Fibroblast of the aortic adventitia (primary cell): ENCODE measurements around the gene SIT1. TPM values are rescaled to one million over a fixed set of nuclear protein-coding genes. Genes with fewer than 3 reads are reported as not detected.

Experiments
- DNase-seq: peaks from one replicate; pipeline ENCODE4 v3.0.0-alpha.2; 2010; ENCODE audit warnings: low read depth
- H3K4me3 ChIP-seq: 2 replicates; pipeline ENCODE4 v1.5.1; 2011; ENCODE audit warnings: low read depth, mild to moderate bottlenecking, control low read depth, low read length, moderate library complexity
- CTCF ChIP-seq: IDR thresholded peaks from 2 replicates; pipeline ENCODE4 v1.5.1; 2011; ENCODE audit warnings: mild to moderate bottlenecking, low read length, control low read depth, inconsistent platforms; ENCODE audit not compliant: insufficient read depth
- small RNA-seq: library from RNA; depleted of rRNA; stranded (forward); fragments of <200 nt; gene quantifications from one replicate; pipeline ENCODE3, GENCODE V24; 2012
- total RNA-seq: library from RNA; depleted of rRNA; stranded (reverse); fragments of >200 nt; gene quantifications from 2 replicates; pipeline ENCODE4 v1.2.3, GENCODE V29; 2012; ENCODE audit warnings: low replicate concordance

Gene SIT1
- total RNA-seq, 1 donor: 0.18 TPM

- no peak for TF ChIP-seq CTCF
- DNase-seq: peak; percentile 37
- peak within 1 kb of the TSS; percentile 72 for H3K4me3 ChIP-seq
Observed at GRCh38 chr9:35604578-35605350, 46.0 kb downstream of the SIT1 start, which contains the start of gene TESK1. TESK1 (plus strand) TSS chr9:35605262; CDS start chr9:35605620, 358 bp downstream.

- TF ChIP-seq CTCF: peak; percentile 84
- H3K4me3 ChIP-seq: peak overlapping the region; percentile 72
Observed at GRCh38 chr9:35603986-35604577, 46.6 kb downstream of the SIT1 start.

GRCh38 chr9:35603506-35603985, 47.2 kb downstream of the SIT1 start:
- peak; percentile 90 for DNase-seq
- TF ChIP-seq CTCF: peak; percentile 15

More at GRCh38 chr9:35603986-35604577, 46.6 kb downstream of the SIT1 start:
- DNase-seq: peak; percentile 99

GRCh38 chr9:35599763-35600604, 50.7 kb downstream of the SIT1 start:
- TF ChIP-seq CTCF: peak; percentile 3
- no peak overlapping the region for H3K4me3 ChIP-seq
- no peak for DNase-seq

More at GRCh38 chr9:35603506-35603985, 47.2 kb downstream of the SIT1 start:
- peak overlapping the region; percentile 64 for H3K4me3 ChIP-seq

Small RNAs within 50 kb of the gene (small RNA-seq; reads per million reads assigned to genes)
- gene MIR4667 (not detected), gene RMRP (not detected), gene RN7SL22P (not detected)

Other genes starting within 250 kb of the SIT1 start
- 19.2 and 32.9 TPM in 2 replicates for gene RUSC2, start 160.8 kb downstream of the SIT1 start, total RNA-seq
- gene TESK1, start 45.7 kb downstream of the SIT1 start, total RNA-seq: 13.3 and 21.3 TPM in 2 replicates
- 1.1 and 1.9 TPM in 2 replicates for gene CD72, start 32.5 kb downstream of the SIT1 start, total RNA-seq
- 966 and 30,763 TPM in 2 replicates for gene RMRP, start 7.1 kb upstream of the SIT1 start, total RNA-seq
- 6.1 and 10.9 TPM in 2 replicates for gene CCDC107, start 7.4 kb upstream of the SIT1 start, total RNA-seq
- gene ARHGEF39, start 14.3 kb upstream of the SIT1 start, total RNA-seq: 3.9 TPM in 1 of 2 replicates, not detected in the other
- gene CA9, start 23.0 kb upstream of the SIT1 start, total RNA-seq: 0.45 and 1.5 TPM in 2 replicates
- gene TPM2, start 39.0 kb upstream of the SIT1 start, total RNA-seq: 484 and 2,099 TPM in 2 replicates
- 287 and 513 TPM in 2 replicates for gene TLN1, start 81.3 kb upstream of the SIT1 start, total RNA-seq
- 56.1 and 68.3 TPM in 2 replicates for gene CREB3, start 81.7 kb upstream of the SIT1 start, total RNA-seq
- gene GBA2, start 98.3 kb upstream of the SIT1 start, total RNA-seq: 25.5 and 36.1 TPM in 2 replicates
- gene RGP1, start 98.4 kb upstream of the SIT1 start, total RNA-seq: 7.8 and 16.0 TPM in 2 replicates
- not detected in 2 replicates for gene MSMP, start 103.3 kb upstream of the SIT1 start, total RNA-seq
- 17.1 and 21.4 TPM in 2 replicates for gene NPR2, start 140.7 kb upstream of the SIT1 start, total RNA-seq
- gene SPAG8, start 161.3 kb upstream of the SIT1 start, total RNA-seq: 0.81 and 3.3 TPM in 2 replicates
- gene HINT2, start 164.1 kb upstream of the SIT1 start, total RNA-seq: 24.9 and 32.6 TPM in 2 replicates
- gene FAM221B, start 177.8 kb upstream of the SIT1 start, total RNA-seq: not detected in 2 replicates
- gene TMEM8B, start 178.3 kb upstream of the SIT1 start, total RNA-seq: 1.9 and 2.8 TPM in 2 replicates
- not detected in 2 replicates for gene OR13J1, start 219.5 kb upstream of the SIT1 start, total RNA-seq